ENCODE data around the gene NCS1.

NCS1 gene

DNA sequence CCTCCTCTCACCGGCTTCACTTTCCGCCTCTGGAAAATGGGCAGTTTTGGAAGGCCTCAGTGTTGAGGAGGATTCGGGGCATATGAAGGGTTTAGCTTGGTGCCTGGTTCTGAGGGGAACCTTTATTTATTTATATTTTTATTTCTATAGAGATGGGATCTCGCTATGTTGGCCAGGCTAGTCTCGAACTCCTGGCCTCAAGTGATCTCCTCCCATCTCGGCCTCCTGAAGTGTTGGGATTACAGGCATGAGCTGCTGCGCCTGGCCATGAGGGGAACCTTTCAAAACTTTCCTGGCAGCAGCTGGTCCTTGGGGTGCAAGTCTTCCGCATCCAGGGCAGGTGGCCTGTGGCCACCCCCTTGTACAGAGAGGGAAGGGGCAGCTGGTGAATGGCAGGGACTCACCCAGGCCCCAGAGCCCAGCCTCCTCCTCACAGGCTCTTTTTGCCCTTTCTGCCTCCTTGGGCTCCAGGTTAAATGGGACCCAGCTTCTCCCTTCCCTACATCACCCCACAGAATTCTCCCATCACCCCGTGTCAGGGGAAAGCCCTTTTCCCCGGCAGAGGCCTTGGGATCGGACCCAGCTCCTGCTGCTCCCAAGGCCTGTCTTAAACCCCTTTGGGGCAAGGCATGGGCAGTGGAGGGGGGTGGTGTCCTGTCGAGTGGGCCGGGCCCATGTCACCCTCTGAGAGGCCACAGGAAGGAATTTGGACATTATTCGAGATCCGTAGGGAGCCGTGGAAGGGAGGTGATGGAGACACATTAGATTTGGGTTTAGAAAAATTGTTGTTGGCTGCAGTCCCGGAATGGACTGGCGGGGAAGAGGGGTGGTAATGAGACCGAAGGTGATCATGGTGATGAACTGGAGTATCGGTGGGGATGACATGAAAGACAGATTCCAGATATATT, 5.9 kb downstream of the NCS1 start:
- DNase-seq, result no peak

GRCh38 chr9:130179331-130179907, 7.2 kb downstream of the NCS1 start:
- DNase-seq, result no peak

- no peak for DNase-seq
Observed at GRCh38 chr9:130180516-130180915, 8.3 kb downstream of the NCS1 start.

DNA sequence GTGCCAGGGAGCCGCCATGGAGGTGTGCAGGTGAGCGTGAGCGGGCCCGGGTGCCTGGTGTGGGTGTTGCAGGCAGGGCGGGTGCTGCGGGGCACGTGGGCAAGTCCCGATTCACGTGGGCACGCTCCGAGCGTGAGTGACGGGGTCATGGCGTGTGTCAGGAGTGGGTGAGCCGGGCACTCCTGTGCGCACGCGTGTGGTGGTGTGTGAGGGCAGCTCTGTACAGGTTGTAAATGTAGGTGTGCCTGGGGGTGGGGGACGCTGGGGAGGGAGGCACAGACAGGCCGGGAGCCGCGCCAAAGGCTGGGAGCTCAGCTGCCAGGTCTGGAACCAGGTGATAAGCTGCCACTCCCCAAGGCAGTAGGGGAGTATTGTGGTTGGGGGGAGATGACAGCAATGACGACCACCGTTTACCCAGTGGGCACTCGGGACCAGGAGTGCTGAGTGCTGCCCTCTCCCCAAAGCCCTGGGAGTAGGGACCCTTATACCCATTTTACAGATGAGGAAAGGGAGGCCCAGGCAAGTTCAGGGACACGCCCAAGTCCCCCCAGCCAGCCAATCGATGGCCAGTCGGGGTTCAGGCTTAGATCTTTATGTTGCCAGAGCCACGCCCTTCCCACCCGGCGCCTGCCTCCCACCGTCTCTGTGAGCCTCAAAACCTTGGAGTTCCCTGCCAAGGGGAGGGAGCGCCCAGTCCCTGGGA, 9.6 kb downstream of the NCS1 start:
- DNase-seq, result no peak

DNA sequence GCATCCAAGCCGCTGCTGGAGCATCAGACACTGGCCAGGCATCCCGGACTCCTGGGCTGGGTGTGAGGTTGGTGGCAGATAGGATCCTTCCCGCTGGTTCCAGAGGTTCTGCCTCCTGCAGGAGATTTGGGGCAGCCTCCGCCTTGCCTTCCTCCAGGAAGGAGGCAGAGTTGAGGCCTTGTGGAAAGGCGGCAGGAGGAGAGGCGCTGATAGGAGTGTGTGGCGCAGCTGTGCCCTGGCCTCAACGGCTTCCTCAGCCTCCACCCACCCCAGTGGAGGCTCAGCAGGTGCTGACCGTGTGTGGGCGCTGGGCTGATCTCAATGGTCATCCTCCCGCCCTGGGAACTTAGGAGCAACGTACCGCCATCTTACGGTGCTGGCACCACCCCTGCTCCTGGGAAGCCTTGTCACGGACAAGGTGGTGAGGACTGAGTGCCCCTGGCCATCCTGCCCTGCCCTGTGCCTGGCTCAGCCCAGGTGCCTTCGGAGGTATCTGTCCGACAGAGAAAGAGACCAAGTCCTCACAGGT, 10.2 kb downstream of the NCS1 start:
- DNase-seq, result no peak

GRCh38 chr9:130183133-130183762, 11.0 kb downstream of the NCS1 start:
- DNase-seq, result no peak

GRCh38 chr9:130185017-130185416, 12.8 kb downstream of the NCS1 start:
- DNase-seq, result no peak

- no peak for DNase-seq
Observed at GRCh38 chr9:130185490-130186031, 13.4 kb downstream of the NCS1 start.

DNA sequence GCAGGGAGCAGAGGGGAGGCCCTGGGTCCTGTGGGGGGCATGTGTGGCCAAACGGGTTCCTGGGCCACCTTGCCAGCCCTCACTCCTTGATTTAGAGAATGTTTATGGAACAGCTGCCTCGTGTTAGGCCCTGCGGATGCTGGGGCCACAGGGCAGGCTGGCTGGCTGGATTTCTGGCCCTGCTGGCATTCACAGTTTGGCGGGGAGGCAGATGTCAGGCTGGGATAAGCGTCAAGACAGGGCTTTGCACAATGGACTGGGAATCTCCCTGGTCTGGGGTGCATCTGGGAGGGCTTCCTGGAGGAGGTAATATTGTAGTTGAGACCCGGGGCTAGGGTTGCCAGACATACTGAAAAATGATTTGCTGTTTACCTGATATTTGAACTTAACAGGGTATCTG, 13.8 kb downstream of the NCS1 start:
- DNase-seq, result no peak

- DNase-seq, result no peak
Observed at GRCh38 chr9:130186839-130187522, 14.8 kb downstream of the NCS1 start.

GRCh38 chr9:130187523-130187846, 15.3 kb downstream of the NCS1 start:
- DNase-seq, result no peak

DNA sequence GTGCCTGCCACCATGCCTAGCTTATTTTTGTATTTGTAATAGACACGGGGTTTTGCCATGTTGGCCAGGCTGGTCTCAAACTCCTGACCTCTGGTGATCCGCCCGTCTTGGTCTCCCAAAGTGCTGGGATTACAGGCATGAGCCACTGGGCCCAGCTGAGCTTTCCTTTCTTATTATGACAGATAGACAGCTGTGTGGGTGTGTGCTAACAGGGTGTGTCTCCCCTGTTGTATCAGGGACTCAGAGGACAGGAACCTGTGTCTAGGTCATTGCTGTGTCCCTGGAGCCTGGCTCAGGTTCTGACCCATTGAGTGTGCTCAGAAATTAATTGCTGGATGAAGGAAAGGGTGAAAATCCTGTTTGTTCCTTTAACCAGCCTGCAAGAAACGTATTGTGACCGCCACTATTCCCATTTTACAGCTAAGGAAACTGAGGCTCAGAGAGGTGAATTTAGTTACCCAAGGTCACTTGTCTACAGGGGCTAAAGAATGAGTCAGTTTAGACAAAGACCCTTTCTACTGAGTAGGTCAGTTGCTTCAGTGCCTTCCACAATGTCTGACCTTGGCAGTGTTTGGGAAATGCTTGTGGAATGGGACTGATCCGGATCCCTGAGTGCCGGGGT, 16.8 kb downstream of the NCS1 start:
- DNase-seq, result no peak

DNA sequence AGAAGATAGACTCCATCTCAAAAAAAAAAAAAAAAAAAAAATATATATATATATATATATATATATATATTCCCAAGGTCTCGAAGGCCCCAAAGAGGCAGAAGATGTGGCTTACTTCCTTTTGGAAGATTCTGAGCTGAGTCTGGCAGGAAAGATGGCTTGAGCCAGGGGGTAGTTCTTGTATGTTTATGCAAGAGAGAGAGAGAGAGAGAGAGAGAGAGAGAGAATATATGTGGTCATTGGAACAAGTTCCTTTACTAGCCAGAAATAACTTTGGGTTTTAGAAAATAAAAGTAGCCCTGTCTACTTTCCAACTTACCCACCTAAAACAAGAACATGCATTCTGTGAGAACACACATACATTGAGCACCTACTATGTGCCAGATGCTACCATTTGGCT, 17.6 kb downstream of the NCS1 start:
- DNase-seq, result no peak

DNA sequence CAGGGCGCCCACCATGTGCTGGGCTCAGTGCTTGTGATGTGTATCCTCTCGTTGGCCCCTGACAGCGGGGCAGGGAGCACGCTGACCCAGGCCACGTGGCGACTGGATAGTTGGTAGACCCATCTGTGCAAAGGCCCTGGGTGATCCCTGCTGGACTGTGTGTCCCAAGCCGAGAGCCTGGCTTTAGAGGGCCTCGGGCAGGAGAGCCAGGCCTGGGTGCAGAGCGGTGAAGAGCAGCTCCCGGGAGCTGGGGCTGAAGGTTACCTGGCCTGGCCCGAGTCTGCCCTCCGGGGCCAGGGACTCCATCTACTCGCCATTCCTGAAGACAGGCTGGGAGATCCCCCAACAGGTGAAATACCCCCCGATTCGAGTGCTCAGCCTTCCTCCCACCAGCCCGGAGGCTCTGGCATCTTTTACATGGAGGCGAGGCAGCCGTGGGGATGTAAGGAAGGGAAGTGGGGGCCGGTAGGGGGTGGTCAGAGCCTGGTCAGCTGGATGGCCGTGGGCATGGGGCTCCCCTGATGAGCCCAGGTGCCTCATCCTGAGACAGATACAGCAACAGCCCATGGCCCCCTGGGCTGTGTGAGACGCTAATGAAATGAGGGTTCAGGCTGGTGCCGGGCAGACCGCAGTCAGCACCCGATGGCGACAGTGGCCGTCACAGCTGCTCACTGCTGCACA, 19.0 kb downstream of the NCS1 start:
- no peak for DNase-seq

DNA sequence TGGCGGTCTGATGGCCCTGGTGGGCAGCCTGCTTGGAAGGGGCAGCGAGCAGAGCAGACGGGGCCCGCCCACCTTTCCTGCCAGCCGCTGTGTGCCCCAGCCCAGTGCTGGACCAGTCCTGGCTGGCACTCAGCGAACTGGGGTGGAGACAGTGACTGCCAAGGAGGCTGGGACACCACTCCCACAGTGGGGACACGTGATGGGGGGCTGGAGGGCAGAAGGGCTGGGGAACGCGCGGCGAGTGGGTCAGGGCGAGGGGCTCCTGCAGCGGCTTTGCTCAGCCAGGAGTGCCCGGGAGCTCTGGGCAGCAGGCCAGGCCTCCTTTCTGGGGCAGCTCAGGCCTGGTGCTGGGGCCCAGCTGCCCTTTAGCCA, 19.5 kb downstream of the NCS1 start:
- no peak for DNase-seq

- DNase-seq, result no peak
Observed at GRCh38 chr9:130192382-130192999, 20.3 kb downstream of the NCS1 start.

- no peak for DNase-seq
Observed at GRCh38 chr9:130193103-130193502, 20.9 kb downstream of the NCS1 start.

DNA sequence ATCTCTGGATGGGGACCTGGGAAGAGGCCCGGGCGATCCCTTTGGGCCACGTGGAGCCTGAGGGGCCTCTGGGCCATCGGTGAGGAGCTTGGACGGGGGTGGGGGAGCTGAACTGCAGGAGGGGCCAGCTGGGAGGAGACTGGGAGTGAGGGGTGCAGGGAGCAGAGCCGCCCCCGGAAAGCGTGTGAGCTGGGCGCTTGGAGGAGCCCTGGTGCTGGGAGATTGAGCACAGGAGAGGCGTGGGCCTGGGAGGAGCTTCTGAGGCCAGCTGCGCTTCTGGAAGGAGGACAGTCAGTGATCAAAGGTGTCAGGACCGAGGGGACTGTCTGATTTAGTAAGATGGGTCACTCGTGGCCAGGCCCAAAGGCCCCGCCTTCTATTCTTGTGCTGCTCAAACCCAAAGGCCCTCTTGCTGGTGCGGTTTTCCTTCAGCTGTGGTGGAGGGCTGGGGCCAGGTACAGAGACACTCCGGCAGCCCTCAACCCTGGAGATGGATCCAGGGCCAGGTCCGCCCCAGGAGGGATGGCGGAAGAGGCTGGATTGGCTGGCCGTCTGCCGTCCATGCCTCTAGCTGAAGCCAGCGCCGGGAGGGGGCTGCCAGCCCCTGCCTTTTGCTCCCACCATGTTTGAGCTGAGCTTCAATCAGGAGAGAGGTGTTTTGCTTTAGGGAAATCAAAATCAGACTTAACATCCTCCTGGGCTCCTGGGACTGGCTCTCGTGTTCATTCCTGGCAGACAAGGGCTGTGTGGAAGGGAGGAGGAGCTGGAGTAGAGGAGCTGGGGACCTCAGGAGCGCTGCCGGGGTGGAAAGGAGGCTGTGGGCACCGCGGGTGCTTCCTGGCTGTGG, 21.6 kb downstream of the NCS1 start:
- DNase-seq, result no peak

DNA sequence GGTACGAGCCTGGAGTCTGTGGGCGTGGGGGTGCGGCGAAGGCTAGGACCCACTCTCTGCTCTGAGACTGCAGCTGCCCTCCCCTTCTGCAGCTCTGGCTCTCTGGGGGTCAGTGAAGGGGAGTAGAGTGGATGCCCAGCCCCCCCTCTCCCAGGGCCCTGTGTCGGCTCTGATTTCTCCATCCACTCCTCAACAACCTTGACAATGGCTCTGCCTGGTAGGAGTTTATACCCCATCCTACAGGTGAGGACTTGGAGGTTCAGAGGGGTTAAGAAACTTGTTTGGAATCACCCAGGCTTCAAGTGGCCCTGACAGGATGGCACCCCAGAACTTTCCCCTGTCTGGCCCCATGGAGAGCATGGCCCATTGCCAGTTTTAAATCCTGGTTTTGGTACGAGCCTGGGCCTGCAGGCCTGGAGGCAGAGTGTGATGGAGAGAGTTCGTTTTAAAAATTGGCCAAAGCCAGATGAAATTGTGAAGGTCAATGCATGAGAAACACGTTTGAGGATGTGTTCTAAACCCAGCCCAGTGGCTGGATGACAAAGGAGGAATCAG, 22.3 kb downstream of the NCS1 start:
- no peak for DNase-seq

DNA sequence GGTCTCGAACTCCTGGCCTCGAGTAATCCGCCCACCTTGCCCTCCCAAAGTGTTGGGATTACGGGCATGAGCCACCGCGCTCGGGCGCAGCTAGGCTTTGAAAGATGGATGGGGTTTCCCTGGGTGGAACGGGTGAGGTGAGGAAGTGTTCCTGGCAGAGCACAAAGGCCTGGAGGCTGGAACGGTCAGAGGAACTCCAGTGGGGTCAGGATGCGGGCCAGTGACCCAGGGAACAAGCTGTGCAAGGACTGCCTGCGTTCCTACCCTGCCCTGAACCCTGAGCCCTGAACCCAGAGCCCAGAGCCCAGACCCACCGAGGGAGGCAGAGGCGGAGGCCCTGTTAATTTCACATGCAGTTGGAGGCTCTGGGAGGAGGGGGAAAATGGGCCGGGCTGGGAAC, 23.4 kb downstream of the NCS1 start:
- DNase-seq, result no peak
